GM18909 (cell line): Measurements from ENCODE around the gene CLK1.

Source experiments
- ATAC-seq: cut with Tn5 transposase; IDR thresholded peaks from one replicate; pipeline ENCODE4 v1.9.1; 2021; ENCODE audit warnings: mild to moderate bottlenecking; ENCODE audit not compliant: unreplicated experiment, poor library complexity

The CLK1 gene

GRCh38 chr2:200812122-200813022 is 52.1 kb downstream of the CLK1 start:
- ATAC-seq = peak; percentile 43

DNA sequence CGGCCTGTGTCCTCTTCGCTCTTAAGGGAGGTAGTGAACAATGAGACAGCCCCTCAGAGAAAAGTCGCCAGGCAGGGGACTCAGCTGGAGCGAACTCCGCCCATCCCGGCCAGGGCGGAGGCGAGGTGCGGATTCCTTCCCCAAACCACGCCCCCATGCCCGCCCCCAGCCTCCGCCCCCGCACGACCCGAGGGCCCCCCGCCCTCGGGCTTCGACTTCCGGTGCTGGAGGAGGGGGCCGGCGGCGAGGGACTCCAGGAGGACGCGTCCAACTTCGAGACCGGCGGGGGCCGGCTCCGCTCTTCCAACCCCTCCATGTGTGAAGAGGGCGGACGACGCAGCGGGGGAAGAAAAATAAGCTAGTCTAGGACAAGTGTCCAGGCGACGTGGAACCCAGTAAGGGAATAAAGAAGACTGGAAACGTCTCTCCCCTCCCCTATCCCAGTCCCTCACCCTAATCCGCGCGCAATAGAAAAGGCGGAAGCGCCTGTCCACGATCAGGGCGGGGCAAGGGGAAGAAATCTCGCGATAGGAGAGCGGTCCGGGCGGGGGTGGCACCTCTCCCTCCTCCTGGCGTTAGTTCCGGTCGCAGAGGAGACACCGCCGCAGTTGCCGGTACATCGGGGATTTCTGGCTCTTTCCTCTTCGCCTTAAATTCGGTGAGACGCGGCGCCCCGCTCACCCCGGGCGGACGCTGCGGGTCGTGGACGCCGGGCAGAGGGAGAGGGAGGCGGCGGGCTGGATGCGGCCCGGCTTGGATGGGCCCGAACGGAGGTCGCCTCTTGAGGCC is 52.9 kb downstream of the CLK1 start, which contains the start of gene BZW1:
Gene BZW1 (plus strand): TSS at position 578 of the 789 bp plus-strand sequence. CDS start 1,308 bp downstream, outside the sequence.
- peak; percentile 87 for ATAC-seq

DNA sequence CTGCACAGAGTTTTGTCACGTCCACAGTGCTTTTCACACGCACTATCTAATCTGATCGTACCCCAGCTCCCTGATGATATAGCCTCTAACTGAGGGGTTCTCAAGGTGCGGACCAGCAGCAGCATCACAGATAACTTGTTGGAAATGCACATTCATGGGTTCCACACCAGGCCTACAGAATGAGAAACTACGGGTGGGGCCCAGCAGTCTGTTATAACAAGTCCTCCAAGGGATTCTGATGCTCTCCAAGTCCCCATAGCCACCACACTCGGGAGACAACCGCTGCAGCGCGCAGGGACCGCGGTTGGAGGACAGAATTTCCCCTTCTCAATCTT is 53.5 kb downstream of the CLK1 start:
- ATAC-seq = no peak

DNA sequence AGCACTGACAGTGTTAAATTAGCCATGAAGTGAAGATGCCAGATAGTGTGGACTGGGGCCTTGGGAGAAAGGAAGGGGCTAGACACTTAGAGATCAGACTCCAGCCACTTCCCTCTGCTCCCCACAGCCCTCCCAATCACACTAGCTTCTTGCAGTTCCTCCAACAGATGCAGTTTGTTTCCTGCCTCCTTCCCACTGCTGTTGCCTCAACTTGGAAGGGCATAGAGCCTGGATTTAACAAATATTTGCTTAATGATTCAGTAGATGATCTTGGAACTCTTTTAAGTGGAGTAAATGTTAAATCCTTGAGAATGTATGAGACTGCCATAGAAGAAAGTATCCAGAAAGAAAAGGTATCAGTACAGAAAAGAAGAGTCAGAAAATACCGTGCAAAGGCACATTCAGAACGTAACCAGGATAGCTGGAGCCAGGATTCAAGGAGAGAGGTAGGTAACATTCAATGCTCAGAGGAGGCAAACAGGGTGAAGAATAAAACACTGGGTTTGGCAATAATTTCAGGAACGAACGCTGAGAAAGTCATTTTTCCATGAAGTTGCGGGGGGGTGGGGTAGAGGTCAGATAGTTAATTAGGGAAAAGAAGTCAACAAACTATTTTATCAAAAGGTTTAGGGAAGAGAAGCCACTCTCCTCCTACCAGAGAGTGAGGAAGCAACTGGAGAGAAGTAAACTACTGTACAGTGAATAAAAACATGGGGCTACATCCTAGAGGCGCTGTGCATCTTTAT is 54.0 kb downstream of the CLK1 start:
- no peak for ATAC-seq

- no peak for ATAC-seq
Measured at GRCh38 chr2:200809506-200810251, 54.8 kb downstream of the CLK1 start.
